Measurements from ENCODE around the gene CBL. TPM values are rescaled to one million over a fixed set of nuclear protein-coding genes. Genes with fewer than 3 reads are reported as not detected.

CBL gene
- total RNA-seq, 1 donor, result 9.0 TPM

DNA sequence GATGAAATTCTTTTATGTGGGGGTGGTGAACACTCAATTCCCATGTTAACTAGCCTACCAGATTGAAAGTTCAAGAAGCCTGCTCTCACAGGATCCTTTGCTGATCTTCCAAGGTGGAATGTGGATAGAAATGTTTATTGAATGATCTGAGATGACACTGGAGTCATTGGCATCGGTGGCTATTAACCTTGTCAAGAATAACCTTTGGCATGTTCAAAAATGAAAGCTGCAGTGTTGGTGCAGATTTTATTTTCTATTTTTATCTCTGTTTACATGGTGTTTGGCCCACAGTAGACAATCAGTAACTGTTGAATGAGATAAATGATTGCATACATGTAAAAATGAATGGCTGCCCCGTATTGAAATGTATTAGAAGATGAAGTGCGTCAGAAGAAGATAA lies 91.8 kb downstream of the CBL start:
- Histone ChIP-seq H2AFZ (ENCODE audit: low read length) (no peak overlapping the region), H3K4me1 (ENCODE audit: insufficient read depth, low read length) (peaks cover 2% of the 10 kb centered on the region), H3K27me3 (ENCODE audit: insufficient read depth, low read length) (no peaks in the 10 kb centered on the region), H4K20me1 (ENCODE audit: insufficient read depth, low read length) (no peaks in the 10 kb centered on the region), H3K79me2 (ENCODE audit: insufficient read depth, low read length) (no peaks in the 10 kb centered on the region), H3K27ac (ENCODE audit: low read depth, low read length) (no peak overlapping the region), H3K36me3 (ENCODE audit: insufficient read depth, low read length) (peaks cover 54% of the 10 kb centered on the region), H3K4me2 (ENCODE audit: insufficient read depth, low read length) (no peak overlapping the region), H3K4me3 (ENCODE audit: insufficient read depth, low read length) (no peak overlapping the region), H3K9me3 (ENCODE audit: low read depth, low read length) (no peaks in the 10 kb centered on the region)
- DNase-seq (ENCODE audit: insufficient read length, low spot score, missing footprints), result no peak
- TF ChIP-seq, protein P1, sequence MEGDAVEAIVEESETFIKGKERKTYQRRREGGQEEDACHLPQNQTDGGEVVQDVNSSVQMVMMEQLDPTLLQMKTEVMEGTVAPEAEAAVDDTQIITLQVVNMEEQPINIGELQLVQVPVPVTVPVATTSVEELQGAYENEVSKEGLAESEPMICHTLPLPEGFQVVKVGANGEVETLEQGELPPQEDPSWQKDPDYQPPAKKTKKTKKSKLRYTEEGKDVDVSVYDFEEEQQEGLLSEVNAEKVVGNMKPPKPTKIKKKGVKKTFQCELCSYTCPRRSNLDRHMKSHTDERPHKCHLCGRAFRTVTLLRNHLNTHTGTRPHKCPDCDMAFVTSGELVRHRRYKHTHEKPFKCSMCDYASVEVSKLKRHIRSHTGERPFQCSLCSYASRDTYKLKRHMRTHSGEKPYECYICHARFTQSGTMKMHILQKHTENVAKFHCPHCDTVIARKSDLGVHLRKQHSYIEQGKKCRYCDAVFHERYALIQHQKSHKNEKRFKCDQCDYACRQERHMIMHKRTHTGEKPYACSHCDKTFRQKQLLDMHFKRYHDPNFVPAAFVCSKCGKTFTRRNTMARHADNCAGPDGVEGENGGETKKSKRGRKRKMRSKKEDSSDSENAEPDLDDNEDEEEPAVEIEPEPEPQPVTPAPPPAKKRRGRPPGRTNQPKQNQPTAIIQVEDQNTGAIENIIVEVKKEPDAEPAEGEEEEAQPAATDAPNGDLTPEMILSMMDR (IDR thresholded peaks at IDR 0.05; ENCODE audit: extremely low read depth, low read depth, low read length), result no peak

DNA sequence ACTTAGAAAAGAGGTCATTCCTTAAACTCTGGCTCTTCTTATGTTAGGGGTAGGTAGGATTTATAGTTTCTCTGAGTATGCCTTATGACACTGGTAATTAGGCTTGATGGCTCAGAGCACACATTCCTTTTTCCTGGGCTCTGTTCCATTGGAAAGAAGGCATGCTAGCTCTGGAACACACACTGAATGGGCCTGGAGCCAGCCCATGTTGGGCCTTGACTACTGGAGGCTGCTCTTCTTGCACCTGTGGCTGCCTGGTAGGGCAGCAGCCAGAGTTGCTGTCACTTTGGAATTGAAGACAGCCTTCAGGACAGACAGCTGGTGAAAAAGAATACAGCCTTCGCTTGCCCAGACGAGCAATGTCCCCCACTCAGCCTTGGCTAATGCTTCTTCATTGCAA lies 92.6 kb downstream of the CBL start:
- peaks cover 2% of the 10 kb centered on the region for H3K4me1 ChIP-seq (ENCODE audit: insufficient read depth, low read length)
- no peaks in the 10 kb centered on the region for H3K79me2 ChIP-seq (ENCODE audit: insufficient read depth, low read length)
- no peaks in the 10 kb centered on the region for H3K9me3 ChIP-seq (ENCODE audit: low read depth, low read length)
- H3K27me3 ChIP-seq (ENCODE audit: insufficient read depth, low read length), result no peaks in the 10 kb centered on the region
- no peak overlapping the region for H3K4me3 ChIP-seq (ENCODE audit: insufficient read depth, low read length)
- no peak overlapping the region for H2AFZ ChIP-seq (ENCODE audit: low read length)
- no peak for DNase-seq (ENCODE audit: insufficient read length, low spot score, missing footprints)
- H4K20me1 ChIP-seq (ENCODE audit: insufficient read depth, low read length), result no peaks in the 10 kb centered on the region
- no peak overlapping the region for H3K4me2 ChIP-seq (ENCODE audit: insufficient read depth, low read length)
- H3K27ac ChIP-seq (ENCODE audit: low read depth, low read length), result no peak overlapping the region
- H3K36me3 ChIP-seq (ENCODE audit: insufficient read depth, low read length), result peaks cover 62% of the 10 kb centered on the region
- TF ChIP-seq, protein P1 (IDR thresholded peaks at IDR 0.05; ENCODE audit: extremely low read depth, low read depth, low read length), result no peak

DNA sequence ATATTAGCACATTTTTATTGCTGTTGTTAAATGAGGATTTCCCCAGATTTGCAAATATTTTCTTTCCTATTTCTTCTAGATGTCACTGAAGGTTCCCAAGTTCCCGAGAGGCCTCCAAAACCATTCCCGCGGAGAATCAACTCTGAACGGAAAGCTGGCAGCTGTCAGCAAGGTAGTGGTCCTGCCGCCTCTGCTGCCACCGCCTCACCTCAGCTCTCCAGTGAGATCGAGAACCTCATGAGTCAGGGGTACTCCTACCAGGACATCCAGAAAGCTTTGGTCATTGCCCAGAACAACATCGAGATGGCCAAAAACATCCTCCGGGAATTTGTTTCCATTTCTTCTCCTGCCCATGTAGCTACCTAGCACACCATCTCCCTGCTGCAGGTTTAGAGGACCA lies 93.3 kb downstream of the CBL start:
- Histone ChIP-seq H2AFZ (ENCODE audit: low read length) (no peak overlapping the region), H3K4me1 (ENCODE audit: insufficient read depth, low read length) (peaks cover 2% of the 10 kb centered on the region), H3K4me3 (ENCODE audit: insufficient read depth, low read length) (no peak overlapping the region), H3K36me3 (ENCODE audit: insufficient read depth, low read length) (peaks cover 68% of the 10 kb centered on the region), H3K27me3 (ENCODE audit: insufficient read depth, low read length) (no peaks in the 10 kb centered on the region), H3K27ac (ENCODE audit: low read depth, low read length) (no peak overlapping the region), H3K79me2 (ENCODE audit: insufficient read depth, low read length) (no peaks in the 10 kb centered on the region), H4K20me1 (ENCODE audit: insufficient read depth, low read length) (no peaks in the 10 kb centered on the region), H3K4me2 (ENCODE audit: insufficient read depth, low read length) (no peak overlapping the region), H3K9me3 (ENCODE audit: low read depth, low read length) (no peaks in the 10 kb centered on the region)
- TF ChIP-seq, protein P1 (IDR thresholded peaks at IDR 0.05; ENCODE audit: extremely low read depth, low read depth, low read length), result no peak
- DNase-seq (ENCODE audit: insufficient read length, low spot score, missing footprints), result no peak

DNA sequence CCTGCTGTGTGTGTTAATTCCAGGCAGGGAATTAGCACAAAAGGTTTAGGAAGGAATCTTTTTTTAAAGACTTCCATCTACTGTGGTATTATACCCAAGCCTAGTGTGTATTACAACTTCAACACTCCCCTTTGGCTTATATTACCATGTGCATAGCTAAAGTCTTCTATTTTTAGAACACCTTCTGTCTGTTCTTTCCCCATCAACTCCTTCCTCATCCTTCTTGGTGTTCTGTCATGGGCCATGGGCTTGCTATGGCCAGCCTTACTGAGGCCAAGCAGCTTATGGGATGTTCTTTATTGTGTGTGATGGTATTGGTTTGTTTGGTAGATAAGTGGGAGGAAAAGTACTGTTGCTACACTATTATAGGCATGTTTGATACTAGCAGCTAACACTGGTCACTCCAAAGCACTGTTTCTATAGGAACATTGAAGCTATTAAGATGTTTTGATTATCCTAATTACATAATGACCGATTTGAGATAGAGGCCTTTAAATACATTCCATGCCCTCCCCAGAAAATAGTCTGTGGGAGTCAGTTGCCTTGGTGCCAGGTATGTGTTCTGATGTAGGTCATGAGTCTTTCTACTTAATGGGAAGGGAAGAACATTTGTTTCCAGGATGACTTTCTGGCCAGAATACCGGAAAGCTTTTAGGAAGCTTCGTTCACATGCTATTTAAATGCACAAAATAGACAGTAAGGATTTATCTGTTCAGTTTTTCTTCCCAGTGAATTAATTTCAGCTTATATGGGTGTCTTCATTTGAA lies 94.2 kb downstream of the CBL start:
- TF ChIP-seq, protein P1 (IDR thresholded peaks at IDR 0.05; ENCODE audit: extremely low read depth, low read depth, low read length), result no peak

More for the DNA sequence above, 94.2 kb downstream of the CBL start:
- H3K79me2 ChIP-seq (ENCODE audit: insufficient read depth, low read length), result no peaks in the 10 kb centered on the region
- no peaks in the 10 kb centered on the region for H4K20me1 ChIP-seq (ENCODE audit: insufficient read depth, low read length)
- peaks cover 2% of the 10 kb centered on the region for H3K4me1 ChIP-seq (ENCODE audit: insufficient read depth, low read length)
- no peak overlapping the region for H3K27ac ChIP-seq (ENCODE audit: low read depth, low read length)
- H3K4me2 ChIP-seq (ENCODE audit: insufficient read depth, low read length), result no peak overlapping the region
- no peak overlapping the region for H3K4me3 ChIP-seq (ENCODE audit: insufficient read depth, low read length)
- H3K27me3 ChIP-seq (ENCODE audit: insufficient read depth, low read length), result no peaks in the 10 kb centered on the region
- no peak overlapping the region for H2AFZ ChIP-seq (ENCODE audit: low read length)
- DNase-seq (ENCODE audit: insufficient read length, low spot score, missing footprints), result no peak
- peaks cover 71% of the 10 kb centered on the region for H3K36me3 ChIP-seq (ENCODE audit: insufficient read depth, low read length)
- no peaks in the 10 kb centered on the region for H3K9me3 ChIP-seq (ENCODE audit: low read depth, low read length)

All from osteoblast (primary cell).